ENCODE measurements around the gene TRIM54. TPM values are rescaled to one million over a fixed set of nuclear protein-coding genes. Genes with fewer than 3 reads are reported as not detected.

TRIM54 gene
- total RNA-seq, 1 experiment from 2014 or later = 2.0 TPM

GRCh38 chr2:27324720-27325119, 42.5 kb downstream of the TRIM54 start:
- ChIA-PET CTCF (no interaction called here), RAD21 (ENCODE audit: low non-redundant PET in 1 of 2, low total read pairs in 2 of 2, uncharacterized antibody in 2 of 2, unreplicated experiment in 2 of 2) (no interaction called here), POLR2A (interaction anchor here (0.6 kb wide), 1 partner anchor 21 kb away, joined by 3 read pairs; no protein-coding TSS in a partner anchor)
- intact Hi-C loops (cut with micrococcal nuclease) = loop anchor here (5.0 kb wide), 2 partner anchors 48 to 62 kb away; partner anchors contain the start of genes EIF2B4, SLC30A3 and SNX17
- TF ChIP-seq YY1 (IDR thresholded peaks at IDR 0.05; ENCODE audit: extremely low read depth, insufficient replicate concordance, low read depth, low read length) (no peak), ATF3 (IDR thresholded peaks at IDR 0.05) (no peak), RAD21 (IDR thresholded peaks at IDR 0.05; ENCODE audit: low read depth) (no peak), POLR2AphosphoS5 (IDR thresholded peaks at IDR 0.05; ENCODE audit: low read depth, low read length) (peak; percentile 46), MAX (IDR thresholded peaks at IDR 0.05) (no peak), JUND (IDR thresholded peaks at IDR 0.05) (0 out of 2 replicates have a peak, but pooled peaks have one; percentile 1), SRF (IDR thresholded peaks at IDR 0.05; ENCODE audit: low read depth) (no peak), EZH2phosphoT487 (IDR thresholded peaks at IDR 0.05; ENCODE audit: borderline replicate concordance) (no peak), ZBTB33 (IDR thresholded peaks at IDR 0.05; ENCODE audit: extremely low read depth, insufficient replicate concordance, low read length) (no peak), POLR2A (IDR thresholded peaks at IDR 0.05; ENCODE audit: borderline replicate concordance, extremely low read depth, insufficient read depth, insufficient read length) (no peak), EZH2 (IDR thresholded peaks at IDR 0.05) (no peak), ZFX (IDR thresholded peaks at IDR 0.05) (no peak), SIN3A (IDR thresholded peaks at IDR 0.05; ENCODE audit: low read depth) (no peak)
- H3K27me3 ChIP-seq (ENCODE audit: insufficient read depth, low read length) = no peaks in the 10 kb centered on the region
- no peaks in the 10 kb centered on the region for H4K20me1 ChIP-seq (ENCODE audit: insufficient read depth)
- H3K9me3 ChIP-seq (ENCODE audit: control insufficient read depth in 1 of 2, insufficient read depth in 1 of 2, low read depth in 1 of 2, low read length in 2 of 2) = no peaks in the 10 kb centered on the region
- peaks cover 17 to 21% of the 10 kb centered on the region in 2 experiments; a peak in 3 of 4 replicates for H3K36me3 ChIP-seq (ENCODE audit: control insufficient read depth in 1 of 2, insufficient read depth in 2 of 2, low read length in 2 of 2)
- no peak overlapping the region for H3K9ac ChIP-seq (ENCODE audit: low read length)
- BruUV-seq (replicated peaks) = no TSS peak
- no peak overlapping the region for H2AFZ ChIP-seq (ENCODE audit: low read depth, low read length, poor library complexity, severe bottlenecking)
- H3K4me2 ChIP-seq (ENCODE audit: low read length) = no peak overlapping the region
- peaks cover 15% of the 10 kb centered on the region for H3K79me2 ChIP-seq (ENCODE audit: insufficient read depth, low read length)
- H3K4me1 ChIP-seq (ENCODE audit: control insufficient read depth in 1 of 2, insufficient read depth in 2 of 2, low read length in 2 of 2) = peaks cover 20 to 35% of the 10 kb centered on the region in 2 experiments
- no peaks in the 10 kb centered on the region for H3K9me2 ChIP-seq (ENCODE audit: insufficient read depth)
- ATAC-seq (no peak), DNase-seq (ENCODE audit: low read depth, low spot score) (no peak)
- H3K27ac ChIP-seq (ENCODE audit: low read depth, low read length) = no peak overlapping the region
- no peak overlapping the region for H3K4me3 ChIP-seq (replicated peaks in 1 of 2; ENCODE audit: low read depth in 1 of 2, low read length in 2 of 2)

Data from HCT116 (cell line).